LNCaP clone FGC (cell line): ENCODE data around the gene ARRB1.

Experiments used
- DNase-seq: peaks from one replicate; pipeline ENCODE4 v3.0.0-alpha.2; 2011; ENCODE audit warnings: low read depth
- H3K4me3 ChIP-seq: 2 replicates; pipeline ENCODE4 v1.5.1; 2011; ENCODE audit warnings: mild to moderate bottlenecking, low read depth, low read length, control low read depth
- CTCF ChIP-seq: IDR thresholded peaks from 2 replicates; pipeline ENCODE4 v1.5.1; 2012; ENCODE audit warnings: mild to moderate bottlenecking; ENCODE audit not compliant: control insufficient read depth, insufficient read depth; ENCODE audit errors: extremely low read depth

ARRB1 gene

GRCh38 chr11:75264356-75264755 is 87.1 kb downstream of the ARRB1 start:
- TF ChIP-seq CTCF, result no peak

GRCh38 chr11:75263944-75264349 is 87.5 kb downstream of the ARRB1 start:
- DNase-seq, result no peak
- no peak for TF ChIP-seq CTCF
- no peak overlapping the region for H3K4me3 ChIP-seq

More at GRCh38 chr11:75264356-75264755, 87.1 kb downstream of the ARRB1 start:
- H3K4me3 ChIP-seq, result no peak overlapping the region
- DNase-seq, result no peak

GRCh38 chr11:75262961-75263852 is 88.3 kb downstream of the ARRB1 start:
- no peak for TF ChIP-seq CTCF
- DNase-seq, result no peak
- H3K4me3 ChIP-seq, result no peak overlapping the region

GRCh38 chr11:75262436-75262835 is 89.0 kb downstream of the ARRB1 start:
- no peak for TF ChIP-seq CTCF

GRCh38 chr11:75261902-75262361 is 89.5 kb downstream of the ARRB1 start:
- no peak for DNase-seq
- H3K4me3 ChIP-seq, result no peak overlapping the region
- no peak for TF ChIP-seq CTCF

More at GRCh38 chr11:75262436-75262835, 89.0 kb downstream of the ARRB1 start:
- no peak overlapping the region for H3K4me3 ChIP-seq
- no peak for DNase-seq

GRCh38 chr11:75260396-75261170 is 90.9 kb downstream of the ARRB1 start:
- no peak for DNase-seq

More at GRCh38 chr11:75260396-75261170, 90.9 kb downstream of the ARRB1 start:
- no peak for TF ChIP-seq CTCF
- no peak overlapping the region for H3K4me3 ChIP-seq
